ENCODE results near the gene CBFA2T2.
A peak's percentile ranks its signal among the peaks of the same experiment; 100 is the strongest.
"Not testable (repeated sequence)": the region's sequence is repeated elsewhere in the genome, so short reads cannot be mapped to it uniquely, and the experiment has no call there.

The CBFA2T2 gene

GRCh38 chr20:33561053-33561452, 71.2 kb downstream of the CBFA2T2 start:
- not testable (repeated sequence) for DNase-seq; H3K4me1 ChIP-seq (ENCODE audit: control insufficient read depth in 1 of 2, insufficient read depth in 2 of 2, low read length in 2 of 2); H3K23ac ChIP-seq (ENCODE audit: low read length); H3K9ac ChIP-seq (ENCODE audit: low read length); H2AFZ ChIP-seq (ENCODE audit: insufficient read depth, low read length, poor library complexity); H2BK120ac ChIP-seq (ENCODE audit: insufficient read depth, low read length, poor library complexity); H3K79me2 ChIP-seq (ENCODE audit: control insufficient read depth, insufficient read depth, low read length, poor library complexity); H3K4me3 ChIP-seq (ENCODE audit: low read depth, low read length); H3K18ac ChIP-seq (ENCODE audit: low read length); H3K27me3 ChIP-seq (ENCODE audit: insufficient read depth, low read length); H2BK5ac ChIP-seq (ENCODE audit: low read depth, low read length, poor library complexity); H4K12ac ChIP-seq (ENCODE audit: low read depth, low read length); H2BK12ac ChIP-seq (ENCODE audit: low read length); H3K36me3 ChIP-seq (ENCODE audit: control insufficient read depth in 1 of 2, insufficient read depth in 2 of 2, low read length in 2 of 2); H4K91ac ChIP-seq (ENCODE audit: low read depth, low read length); H3K4me2 ChIP-seq (ENCODE audit: low read length); H3K9me3 ChIP-seq (ENCODE audit: insufficient read depth, low read depth, low read length); H3K4ac ChIP-seq (ENCODE audit: low read depth, low read length); H3K27ac ChIP-seq (ENCODE audit: low read depth, low read length); H4K8ac ChIP-seq (ENCODE audit: low read depth, low read length); H2AK5ac ChIP-seq (ENCODE audit: low read length); H3K79me1 ChIP-seq (ENCODE audit: low read length); H3K14ac ChIP-seq (ENCODE audit: low read length)
- no CpG with 5 or more reads among the region's 6 CpGs for WGBS (ENCODE audit: extremely low coverage, insufficient coverage, insufficient read length)

GRCh38 chr20:33561692-33562601, 72.1 kb downstream of the CBFA2T2 start:
- Histone ChIP-seq H4K91ac (ENCODE audit: low read depth, low read length) (no peak overlapping the region), H2BK12ac (ENCODE audit: low read length) (no peak overlapping the region), H3K4me3 (ENCODE audit: low read depth, low read length) (no peak overlapping the region), H3K9me3 (ENCODE audit: insufficient read depth, low read depth, low read length) (peaks cover 2% of the 10 kb centered on the region), H3K18ac (ENCODE audit: low read length) (no peak overlapping the region), H3K4ac (ENCODE audit: low read depth, low read length) (no peak overlapping the region), H2AFZ (ENCODE audit: insufficient read depth, low read length, poor library complexity) (no peak overlapping the region), H3K4me2 (ENCODE audit: low read length) (no peak overlapping the region), H3K36me3 (ENCODE audit: control insufficient read depth in 1 of 2, insufficient read depth in 2 of 2, low read length in 2 of 2) (peaks cover 2% of the 10 kb centered on the region in 2 experiments), H3K27ac (ENCODE audit: low read depth, low read length) (peak overlapping the region; percentile 24), H3K79me2 (ENCODE audit: control insufficient read depth, insufficient read depth, low read length, poor library complexity) (no peaks in the 10 kb centered on the region), H3K79me1 (ENCODE audit: low read length) (no peaks in the 10 kb centered on the region), H2BK120ac (ENCODE audit: insufficient read depth, low read length, poor library complexity) (no peak overlapping the region), H2AK5ac (ENCODE audit: low read length) (no peak overlapping the region), H3K4me1 (ENCODE audit: control insufficient read depth in 1 of 2, insufficient read depth in 2 of 2, low read length in 2 of 2) (no peaks in the 10 kb centered on the region), H3K14ac (ENCODE audit: low read length) (no peak overlapping the region), H3K27me3 (ENCODE audit: insufficient read depth, low read length) (no peaks in the 10 kb centered on the region), H4K8ac (ENCODE audit: low read depth, low read length) (no peak overlapping the region), H3K9ac (ENCODE audit: low read length) (no peak overlapping the region), H3K23ac (ENCODE audit: low read length) (no peak overlapping the region), H2BK5ac (ENCODE audit: low read depth, low read length, poor library complexity) (no peak overlapping the region), H4K12ac (ENCODE audit: low read depth, low read length) (no peak overlapping the region)
- DNase-seq, result no peak
- WGBS (ENCODE audit: extremely low coverage, insufficient coverage, insufficient read length), result no CpG with 5 or more reads among the region's 5 CpGs

GRCh38 chr20:33563788-33564187, 73.9 kb downstream of the CBFA2T2 start:
- H3K27me3 ChIP-seq (ENCODE audit: insufficient read depth, low read length), result no peaks in the 10 kb centered on the region
- H3K27ac ChIP-seq (ENCODE audit: low read depth, low read length), result no peak overlapping the region
- no peak overlapping the region for H2BK120ac ChIP-seq (ENCODE audit: insufficient read depth, low read length, poor library complexity)
- no peaks in the 10 kb centered on the region for H3K79me1 ChIP-seq (ENCODE audit: low read length)
- H4K91ac ChIP-seq (ENCODE audit: low read depth, low read length), result no peak overlapping the region
- H2BK5ac ChIP-seq (ENCODE audit: low read depth, low read length, poor library complexity), result no peak overlapping the region
- DNase-seq, result no peak
- H2AK5ac ChIP-seq (ENCODE audit: low read length), result no peak overlapping the region
- H4K12ac ChIP-seq (ENCODE audit: low read depth, low read length), result no peak overlapping the region
- H3K9ac ChIP-seq (ENCODE audit: low read length), result no peak overlapping the region
- no peak overlapping the region for H3K14ac ChIP-seq (ENCODE audit: low read length)
- H3K4me2 ChIP-seq (ENCODE audit: low read length), result no peak overlapping the region
- H3K4me3 ChIP-seq (ENCODE audit: low read depth, low read length), result no peak overlapping the region
- no peaks in the 10 kb centered on the region for H3K79me2 ChIP-seq (ENCODE audit: control insufficient read depth, insufficient read depth, low read length, poor library complexity)
- no peak overlapping the region for H3K4ac ChIP-seq (ENCODE audit: low read depth, low read length)
- H3K23ac ChIP-seq (ENCODE audit: low read length), result no peak overlapping the region
- H3K9me3 ChIP-seq (ENCODE audit: insufficient read depth, low read depth, low read length), result peaks cover 2% of the 10 kb centered on the region
- WGBS (ENCODE audit: extremely low coverage, insufficient coverage, insufficient read length), result no CpG with 5 or more reads among the region's 8 CpGs
- H3K18ac ChIP-seq (ENCODE audit: low read length), result no peak overlapping the region
- no peak overlapping the region for H2BK12ac ChIP-seq (ENCODE audit: low read length)
- no peak overlapping the region for H4K8ac ChIP-seq (ENCODE audit: low read depth, low read length)
- H2AFZ ChIP-seq (ENCODE audit: insufficient read depth, low read length, poor library complexity), result no peak overlapping the region
- H3K4me1 ChIP-seq (ENCODE audit: control insufficient read depth in 1 of 2, insufficient read depth in 2 of 2, low read length in 2 of 2), result peaks cover 4% of the 10 kb centered on the region in 2 experiments
- peaks cover 0 to 2% of the 10 kb centered on the region in 2 experiments for H3K36me3 ChIP-seq (ENCODE audit: control insufficient read depth in 1 of 2, insufficient read depth in 2 of 2, low read length in 2 of 2)

- Histone ChIP-seq H3K4ac (ENCODE audit: low read depth, low read length) (no peak overlapping the region), H2BK12ac (ENCODE audit: low read length) (no peak overlapping the region), H3K4me1 (ENCODE audit: control insufficient read depth in 1 of 2, insufficient read depth in 2 of 2, low read length in 2 of 2) (peaks cover 4% of the 10 kb centered on the region in 2 experiments), H3K9me3 (ENCODE audit: insufficient read depth, low read depth, low read length) (peaks cover 2% of the 10 kb centered on the region), H2BK120ac (ENCODE audit: insufficient read depth, low read length, poor library complexity) (no peak overlapping the region), H2AFZ (ENCODE audit: insufficient read depth, low read length, poor library complexity) (no peak overlapping the region), H3K4me3 (ENCODE audit: low read depth, low read length) (no peak overlapping the region), H4K12ac (ENCODE audit: low read depth, low read length) (no peak overlapping the region), H3K9ac (ENCODE audit: low read length) (no peak overlapping the region), H4K91ac (ENCODE audit: low read depth, low read length) (no peak overlapping the region), H2AK5ac (ENCODE audit: low read length) (no peak overlapping the region), H3K79me2 (ENCODE audit: control insufficient read depth, insufficient read depth, low read length, poor library complexity) (no peaks in the 10 kb centered on the region), H3K23ac (ENCODE audit: low read length) (no peak overlapping the region), H3K27me3 (ENCODE audit: insufficient read depth, low read length) (no peaks in the 10 kb centered on the region), H3K4me2 (ENCODE audit: low read length) (no peak overlapping the region), H3K79me1 (ENCODE audit: low read length) (no peaks in the 10 kb centered on the region), H4K8ac (ENCODE audit: low read depth, low read length) (no peak overlapping the region), H2BK5ac (ENCODE audit: low read depth, low read length, poor library complexity) (no peak overlapping the region), H3K18ac (ENCODE audit: low read length) (no peak overlapping the region), H3K36me3 (ENCODE audit: control insufficient read depth in 1 of 2, insufficient read depth in 2 of 2, low read length in 2 of 2) (peaks cover 1 to 2% of the 10 kb centered on the region in 2 experiments), H3K27ac (ENCODE audit: low read depth, low read length) (no peak overlapping the region), H3K14ac (ENCODE audit: low read length) (no peak overlapping the region)
- no peak for DNase-seq
- WGBS (ENCODE audit: extremely low coverage, insufficient coverage, insufficient read length), result no CpG with 5 or more reads among the region's 7 CpGs
These were observed 77.1 kb downstream of the CBFA2T2 start for GRCh38 chr20:33566781-33567603.

All from trophoblast cell (in vitro differentiated cells and primary cell).